Astrocyte of the spinal cord (primary cell): Measurements from ENCODE around the gene DLGAP1.

ENCODE experiments used
- DNase-seq: peaks from one replicate; pipeline ENCODE4 v3.0.0; 2011; ENCODE audit warnings: low read depth, low spot score
- H3K4me3 ChIP-seq: 2 replicates; pipeline ENCODE4 v1.5.1; 2011; ENCODE audit warnings: low read depth, mild to moderate bottlenecking, low read length, moderate library complexity
- CTCF ChIP-seq: IDR thresholded peaks from 2 replicates; pipeline ENCODE4 v1.5.1; 2012; ENCODE audit warnings: low read depth, mild to moderate bottlenecking, low read length, inconsistent platforms
- in situ Hi-C: cut with HindIII; loops from 2 replicates; pipeline ENCODE4 v1.10.0; 2017; ENCODE audit warnings: low sequenced_read_pairs

Gene DLGAP1

GRCh38 chr18:3538456-3538855, 916.7 kb downstream of the DLGAP1 start:
- no peak for TF ChIP-seq CTCF
- no peak overlapping the region for H3K4me3 ChIP-seq
- DNase-seq, result no peak
- in situ Hi-C loops, result no loop called here

DNA sequence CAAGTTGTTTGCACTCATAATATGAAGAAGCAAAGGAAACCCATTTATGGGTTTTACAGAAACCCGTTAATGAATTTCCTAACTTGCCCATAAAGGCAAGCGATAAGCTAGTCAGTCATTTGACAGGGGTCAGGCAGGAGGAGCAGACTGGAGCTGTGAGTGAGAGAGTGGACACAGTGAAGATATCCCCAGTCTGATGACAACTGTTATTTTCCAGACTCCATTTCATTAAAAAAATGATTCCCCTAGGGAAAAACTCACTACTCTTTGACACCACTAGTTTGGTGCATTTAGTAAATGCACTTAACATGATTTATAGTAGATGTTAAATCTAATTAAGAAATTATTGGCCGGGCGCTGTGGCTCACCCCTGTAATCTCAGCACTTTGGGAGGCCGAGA, 924.3 kb downstream of the DLGAP1 start:
- in situ Hi-C loops, result no loop called here
- no peak for TF ChIP-seq CTCF
- no peak for DNase-seq
- H3K4me3 ChIP-seq, result no peak overlapping the region

- in situ Hi-C loops, result no loop called here
Observed at GRCh38 chr18:3529601-3530000, 925.5 kb downstream of the DLGAP1 start.

DNA sequence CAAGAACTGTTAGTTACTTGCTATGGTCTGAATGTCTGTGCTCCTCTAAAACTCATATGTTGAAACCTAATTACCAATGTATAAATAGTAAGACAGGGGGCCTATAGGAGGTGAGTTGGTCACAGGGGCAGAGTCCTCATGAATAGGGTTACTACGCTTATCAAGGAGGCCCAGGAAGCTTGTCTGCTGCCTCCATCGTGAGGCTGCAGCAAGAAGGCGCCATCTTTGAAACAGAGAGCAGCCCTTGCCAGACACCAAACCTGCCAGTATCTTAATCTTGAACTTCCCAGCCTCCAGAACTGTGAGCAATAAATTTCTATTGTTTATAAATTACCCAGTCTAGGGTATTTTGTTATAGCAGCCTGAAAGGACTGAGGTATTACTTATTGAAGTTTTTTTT, 926.0 kb downstream of the DLGAP1 start:
- no peak overlapping the region for H3K4me3 ChIP-seq
- TF ChIP-seq CTCF, result no peak
- no peak for DNase-seq
- in situ Hi-C loops, result no loop called here

More at GRCh38 chr18:3529601-3530000, 925.5 kb downstream of the DLGAP1 start:
- H3K4me3 ChIP-seq, result no peak overlapping the region
- no peak for DNase-seq
- TF ChIP-seq CTCF, result no peak

- in situ Hi-C loops, result no loop called here
- no peak overlapping the region for H3K4me3 ChIP-seq
- DNase-seq, result no peak
- no peak for TF ChIP-seq CTCF
Observed at GRCh38 chr18:3528231-3528630, 926.9 kb downstream of the DLGAP1 start.

- in situ Hi-C loops, result no loop called here
- peak; percentile 72 for DNase-seq
- TF ChIP-seq CTCF, result no peak
- no peak overlapping the region for H3K4me3 ChIP-seq
Observed at GRCh38 chr18:3526421-3527354, 928.4 kb downstream of the DLGAP1 start.
